Stimulated activated CD8-positive, alpha-beta memory T cell treated with anti-CD3 and anti-CD28 coated beads, Interleukin-4, amount 100 ng/mL, for 1 hour (primary cell): ENCODE results near the gene KRTAP1-1.
"Not testable (repeated sequence)": the region's sequence is repeated elsewhere in the genome, so short reads cannot be mapped to it uniquely, and the experiment has no call there.

Source experiments
- DNase-seq, 2 donors: peaks; one replicate each; pipeline ENCODE4 v3.0.0-alpha.2; 2020; ENCODE audit warnings: low read depth in 2 of 2, low spot score in 1 of 2

Gene KRTAP1-1

GRCh38 chr17:41013181-41013580, 28.1 kb downstream of the KRTAP1-1 start:
- DNase-seq: no peak

DNA sequence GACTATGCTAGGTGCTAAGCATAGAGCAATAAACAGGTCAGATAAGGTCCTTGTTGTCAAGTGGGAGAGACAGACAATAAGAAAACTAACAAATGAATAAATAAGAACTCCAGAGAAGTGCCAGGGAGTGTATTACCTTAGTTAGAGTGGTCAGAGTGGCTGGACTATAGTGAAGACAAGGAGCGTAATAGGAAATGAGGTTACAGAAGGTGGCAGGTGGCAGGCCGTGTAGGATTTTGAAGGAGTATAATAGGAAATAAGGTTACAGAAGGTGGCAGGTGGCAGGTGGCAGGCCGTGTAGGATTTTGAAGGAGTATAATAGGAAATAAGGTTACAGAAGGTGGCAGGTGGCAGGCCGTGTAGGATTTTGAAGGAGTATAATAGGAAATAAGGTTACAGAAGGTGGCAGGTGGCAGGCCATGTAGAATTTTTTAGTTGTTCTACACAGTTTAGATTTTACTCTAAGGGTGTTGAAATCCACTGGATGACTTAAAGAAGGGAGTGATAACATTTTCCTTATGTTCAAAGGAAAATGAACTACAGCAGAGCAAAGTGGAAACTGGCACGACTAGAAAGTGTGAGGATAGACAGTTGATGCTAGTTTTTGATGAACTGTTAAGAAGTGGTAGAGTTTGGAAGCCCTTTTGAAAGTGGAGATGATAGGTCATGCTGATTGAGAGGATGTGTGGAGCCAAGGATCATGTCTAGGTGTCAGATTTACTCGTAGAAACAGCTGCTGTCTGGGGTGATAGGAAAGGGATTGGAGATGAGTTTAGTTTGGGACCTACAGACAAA, 28.7 kb downstream of the KRTAP1-1 start:
- no peak for DNase-seq

- no peak for DNase-seq
Measured at GRCh38 chr17:41010441-41010840, 30.8 kb downstream of the KRTAP1-1 start.

DNA sequence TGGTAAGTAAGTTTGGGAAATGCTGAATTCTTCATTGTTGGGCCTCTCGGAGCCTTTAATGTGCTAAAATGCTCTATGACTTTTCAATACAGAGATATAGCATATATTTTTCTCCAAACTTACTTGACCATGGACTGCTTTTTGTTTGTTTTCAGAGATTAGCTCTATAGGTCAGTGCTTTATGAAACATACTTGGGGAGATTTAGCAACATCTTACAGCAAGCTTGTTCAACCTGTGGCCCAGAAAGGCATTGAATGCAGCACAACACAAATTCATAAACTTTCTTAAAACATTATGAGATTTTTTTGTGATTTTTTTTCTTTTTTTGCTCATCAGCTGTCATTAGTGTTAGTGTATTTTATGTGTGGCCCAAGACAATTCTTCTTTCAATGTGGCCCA, 31.3 kb downstream of the KRTAP1-1 start:
- no peak for DNase-seq

GRCh38 chr17:41009301-41009760, 31.9 kb downstream of the KRTAP1-1 start:
- no peak for DNase-seq

DNA sequence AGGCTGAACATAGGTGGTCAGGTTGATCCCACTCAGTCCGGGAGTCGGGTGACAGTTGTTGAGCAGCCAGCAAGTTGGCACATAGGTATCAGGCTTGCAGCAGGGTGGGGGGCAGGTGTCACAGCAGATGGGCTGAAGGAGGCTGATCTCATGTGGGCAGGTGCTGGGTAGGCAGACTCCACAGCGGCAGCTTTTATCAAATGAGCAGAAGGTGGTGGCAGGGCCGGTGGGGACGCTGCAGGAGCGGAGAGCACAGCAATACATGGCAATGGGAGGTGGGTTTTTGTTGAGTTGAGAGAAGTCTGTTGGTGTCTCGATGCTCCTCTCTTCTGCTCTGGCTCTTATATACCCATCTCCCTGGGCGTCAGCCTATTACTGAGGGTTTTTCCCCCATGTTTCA, 32.4 kb downstream of the KRTAP1-1 start, which contains the start of gene KRTAP3-1:
TSS of gene KRTAP3-1 (minus strand) at position 318 of the 400 bp plus-strand sequence. CDS start at position 264, 54 bp downstream.
- DNase-seq: no peak

- DNase-seq: no peak
Measured at GRCh38 chr17:41004397-41004796, 36.9 kb downstream of the KRTAP1-1 start.

- DNase-seq: no peak
Measured at GRCh38 chr17:41003926-41004325, 37.3 kb downstream of the KRTAP1-1 start.

GRCh38 chr17:41002814-41003213, 38.4 kb downstream of the KRTAP1-1 start:
- DNase-seq: no peak

- DNase-seq: no peak
Measured at GRCh38 chr17:41001795-41002194, 39.5 kb downstream of the KRTAP1-1 start.

- not testable (repeated sequence) for DNase-seq
Measured at GRCh38 chr17:40999563-40999962, 41.7 kb downstream of the KRTAP1-1 start, which contains the start of gene KRTAP3-2. TSS of gene KRTAP3-2 (minus strand) at chr17:40999906. CDS start at chr17:40999853, 53 bp downstream.

DNA sequence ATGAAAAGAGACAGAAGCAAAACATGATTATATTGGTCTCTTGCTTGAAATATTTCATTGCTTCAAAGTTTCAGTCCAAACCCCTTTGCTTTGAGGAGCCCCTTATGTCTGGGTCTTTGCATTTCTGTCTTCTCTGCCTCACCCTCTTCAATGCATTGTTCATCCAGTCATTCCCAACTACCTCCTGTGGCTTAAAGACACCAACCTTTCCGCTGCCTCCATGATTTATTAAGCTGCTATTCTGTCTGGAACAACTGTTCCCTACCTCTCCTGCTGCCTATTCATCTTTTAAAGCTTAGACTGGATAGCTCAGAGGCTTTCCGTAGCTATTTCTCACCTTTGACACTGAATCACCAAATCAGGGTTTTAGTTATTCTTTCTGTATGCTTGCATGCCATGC, 43.9 kb downstream of the KRTAP1-1 start:
- no peak for DNase-seq

GRCh38 chr17:40996829-40997228, 44.4 kb downstream of the KRTAP1-1 start:
- DNase-seq: no peak

DNA sequence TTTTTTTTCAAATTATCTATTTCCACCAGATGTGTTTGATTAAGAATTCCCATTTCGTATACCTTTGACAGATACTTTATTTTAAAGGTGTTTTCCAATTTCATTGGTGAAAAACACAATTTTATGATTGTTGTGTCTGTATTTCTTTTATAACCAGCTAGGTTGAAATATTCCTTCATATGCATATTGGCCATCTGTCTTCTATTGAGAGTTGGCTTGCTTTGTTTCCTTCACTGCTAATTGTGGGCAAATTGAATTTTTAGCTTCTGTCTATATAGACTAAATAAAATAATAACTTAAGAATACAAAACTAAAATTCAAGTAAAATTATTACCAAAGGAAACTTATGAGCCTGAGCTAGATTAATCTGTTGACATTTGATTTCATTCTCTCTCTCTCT, 46.1 kb downstream of the KRTAP1-1 start:
- no peak for DNase-seq

DNA sequence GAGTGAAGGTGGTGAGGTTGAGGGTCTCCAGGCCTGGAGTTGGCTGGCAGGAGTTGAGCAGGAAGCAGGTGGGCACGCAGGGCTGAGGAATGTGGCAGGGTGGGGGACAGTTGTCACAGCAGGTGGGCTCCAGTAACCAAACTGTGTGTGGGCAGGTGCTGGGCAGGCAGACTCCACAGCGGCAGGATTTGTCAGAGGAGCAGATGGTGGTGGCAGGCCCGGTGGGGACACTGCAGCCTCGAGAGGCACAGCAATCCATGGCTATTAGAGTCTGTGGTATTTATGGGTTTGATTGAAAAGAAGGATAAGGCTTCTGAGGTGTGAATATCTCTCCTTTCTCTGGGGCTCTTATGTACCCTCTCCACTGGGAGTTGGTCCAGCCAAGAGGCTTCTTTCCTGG, 47.4 kb downstream of the KRTAP1-1 start, which contains the start of gene KRTAP3-3:
TSS of gene KRTAP3-3 (minus strand) at position 326 of the 400 bp plus-strand sequence. CDS start at position 259, 67 bp downstream.
- DNase-seq: no peak

GRCh38 chr17:40993084-40993483, 48.2 kb downstream of the KRTAP1-1 start:
- DNase-seq: no peak

DNA sequence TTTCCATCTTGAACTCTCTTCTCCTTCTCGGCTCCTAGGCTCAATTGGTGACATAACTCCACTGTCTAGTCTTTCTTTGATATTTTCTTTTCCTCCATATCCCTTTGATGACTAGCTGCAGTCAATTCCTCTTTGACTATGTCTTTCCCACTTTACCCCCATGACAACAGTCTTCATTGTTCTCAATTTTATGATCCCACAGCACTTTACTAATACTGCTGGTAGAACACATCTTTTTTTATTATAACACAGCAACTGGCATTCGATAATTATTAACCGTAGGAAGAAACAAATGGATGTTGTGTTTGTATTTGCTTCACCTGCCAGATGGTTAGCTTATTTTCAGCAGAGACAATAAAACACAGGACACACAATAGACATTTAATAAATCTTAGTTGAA, 48.6 kb downstream of the KRTAP1-1 start:
- no peak for DNase-seq
